SK-N-SH (cell line): ENCODE measurements around the gene KLF3. TPM values are rescaled to one million over a fixed set of nuclear protein-coding genes. Genes with fewer than 3 reads are reported as not detected.

Experiments used
- CTCF ChIA-PET: fragments of 300-600, 350-600 bp; formaldehyde crosslinking; extraction: SDS; loops from one replicate; lab custom pipeline; 2021; lab: Yijun Ruan, JAX
- POLR2A ChIA-PET: fragments of 350-600 bp; sonication (Branson Sonifier 250); formaldehyde crosslinking; extraction: SDS; loops from one replicate; lab custom pipeline; 2020; ENCODE audit warnings: antibody characterized with exemption, inconsistent platforms; lab: Yijun Ruan, JAX
- DNase-seq: peaks from one replicate; pipeline ENCODE4 v3.0.0; 2012
- H2AFZ ChIP-seq: fragments of 200-600 bp; sonication (generic); 2 replicates; pipeline ENCODE4 v1.8.1; 2016; ENCODE audit warnings: antibody characterized with exemption, mild to moderate bottlenecking, low read depth
- H3F3A ChIP-seq: fragments of 200-600 bp; sonication (generic); replicated peaks from 2 replicates; pipeline ENCODE3; 2016; ENCODE audit warnings: antibody characterized with exemption, mild to moderate bottlenecking; ENCODE audit not compliant: insufficient read depth
- H3K27ac ChIP-seq, 2 experiments: fragments of 200-500 bp in 1 of 2; fragments of 200-600 bp in 1 of 2; sonication (Bioruptor generic) in 1 of 2; sonication (generic), shearing (Covaris generic) in 1 of 2; 2 replicates each; pipeline versions ENCODE4 v1.5.1 to v1.6.1; 2014 to 2016; ENCODE audit warnings: low read depth in 2 of 2, inconsistent platforms in 1 of 2, low read length in 1 of 2, mild to moderate bottlenecking in 1 of 2, mixed read lengths in 1 of 2
- H3K27me3 ChIP-seq: fragments of 200-600 bp; sonication (generic), shearing (Covaris generic); 2 replicates; pipeline ENCODE4 v1.6.1; 2016; ENCODE audit warnings: mixed run types; ENCODE audit not compliant: insufficient read depth
- H3K36me3 ChIP-seq, 2 experiments: fragments of 200-500 bp in 1 of 2; fragments of 200-600 bp in 1 of 2; sonication (Bioruptor generic) in 1 of 2; sonication (generic) in 1 of 2; replicated peaks in 1 of 2; 2 replicates each; pipeline versions ENCODE3 to v1.5.1; 2014 to 2016; ENCODE audit warnings: low read length in 1 of 2, mild to moderate bottlenecking in 1 of 2; ENCODE audit not compliant: insufficient read depth in 2 of 2, control insufficient read depth in 1 of 2
- H3K4me1 ChIP-seq, 2 experiments: fragments of 200-500 bp in 1 of 2; fragments of 200-600 bp in 1 of 2; sonication (Bioruptor generic) in 1 of 2; sonication (generic), shearing (Covaris generic) in 1 of 2; 2 replicates each; pipeline versions ENCODE4 v1.5.1 to v1.6.1; 2014 to 2016; ENCODE audit warnings: low read depth in 1 of 2, low read length in 1 of 2, mixed run types in 1 of 2; ENCODE audit not compliant: insufficient read depth in 2 of 2, control insufficient read depth in 1 of 2
- H3K4me2 ChIP-seq: fragments of 200-600 bp; sonication (generic), shearing (Covaris generic); 2 replicates; pipeline ENCODE4 v1.6.1; 2017; ENCODE audit warnings: mixed run types
- H3K4me3 ChIP-seq, 2 experiments: fragments of 200-500 bp in 1 of 2; fragments of 200-600 bp in 1 of 2; sonication (Bioruptor generic) in 1 of 2; sonication (generic), shearing (Covaris generic) in 1 of 2; 2 replicates each; pipeline versions ENCODE4 v1.5.1 to v1.8.1; 2014 to 2016; ENCODE audit warnings: low read depth in 2 of 2, inconsistent platforms in 1 of 2, low read length in 1 of 2, mild to moderate bottlenecking in 1 of 2, mixed read lengths in 1 of 2, moderate library complexity in 1 of 2
- H3K79me2 ChIP-seq: fragments of 200-600 bp; sonication (generic); 2 replicates; pipeline ENCODE4 v1.8.1; 2017; ENCODE audit warnings: mild to moderate bottlenecking; ENCODE audit not compliant: insufficient read depth
- H3K9ac ChIP-seq: fragments of 200-600 bp; sonication (generic); 2 replicates; pipeline ENCODE4 v1.6.1; 2017; ENCODE audit warnings: mixed run types
- H3K9me2 ChIP-seq: fragments of 200-600 bp; sonication (generic); 2 replicates; pipeline ENCODE4 v1.6.1; 2017; ENCODE audit warnings: mixed run types
- H3K9me3 ChIP-seq: fragments of 200-600 bp; sonication (generic); 2 replicates; pipeline ENCODE4 v1.6.1; 2017; ENCODE audit warnings: mixed run types, mild to moderate bottlenecking, moderate library complexity
- H4K20me1 ChIP-seq: fragments of 200-600 bp; sonication (generic); 2 replicates; pipeline ENCODE4 v1.6.1; 2017; ENCODE audit warnings: mild to moderate bottlenecking, mixed run types; ENCODE audit not compliant: insufficient read depth
- FOSL2 ChIP-seq: IDR thresholded peaks from 2 replicates; pipeline ENCODE4 v1.4.0; 2012; ENCODE audit warnings: low read depth, mild to moderate bottlenecking, moderate library complexity, borderline replicate concordance
- FOXM1 ChIP-seq: IDR thresholded peaks from 2 replicates; pipeline ENCODE4 v1.4.0; 2012; ENCODE audit warnings: low read depth, mild to moderate bottlenecking
- GATA2 ChIP-seq: sonication (generic); formaldehyde crosslinking; IDR thresholded peaks from 2 replicates; pipeline ENCODE4 v1.5.0; 2020; ENCODE audit warnings: mild to moderate bottlenecking, missing genetic modification reagents
- JUND ChIP-seq: IDR thresholded peaks from 2 replicates; pipeline ENCODE4 v1.4.0; 2012
- MEF2A ChIP-seq: IDR thresholded peaks from 2 replicates; pipeline ENCODE4 v1.4.0; 2012; ENCODE audit warnings: low read depth, borderline replicate concordance
- MXI1 ChIP-seq: IDR thresholded peaks from 2 replicates; pipeline ENCODE4 v1.6.1; 2012; ENCODE audit warnings: mild to moderate bottlenecking, low read depth, low read length, improper control_type of control experiment
- NFIC ChIP-seq: IDR thresholded peaks from 2 replicates; pipeline ENCODE4 v1.4.0; 2012; ENCODE audit warnings: borderline replicate concordance
- POLR2AphosphoS5 ChIP-seq: IDR thresholded peaks from 2 replicates; pipeline ENCODE4 v1.6.1; 2012; ENCODE audit warnings: low read depth, low read length
- RCOR1 ChIP-seq: fragments of 150-350 bp; IDR thresholded peaks from 2 replicates; pipeline ENCODE4 v1.6.1; 2017; ENCODE audit warnings: antibody characterized with exemption, low read length
- RFX5 ChIP-seq: IDR thresholded peaks from 2 replicates; pipeline ENCODE4 v1.6.1; 2012; ENCODE audit warnings: mild to moderate bottlenecking, improper control_type of control experiment, low read length
- SMC3 ChIP-seq: IDR thresholded peaks from 2 replicates; pipeline ENCODE4 v1.6.1; 2012; ENCODE audit warnings: low read depth, low read length, improper control_type of control experiment
- TCF12 ChIP-seq: IDR thresholded peaks from 2 replicates; pipeline ENCODE4 v1.4.0; 2012
- TEAD4 ChIP-seq: IDR thresholded peaks from 2 replicates; pipeline ENCODE4 v1.4.0; 2012; ENCODE audit warnings: mild to moderate bottlenecking, borderline replicate concordance; ENCODE audit not compliant: insufficient read depth
- WGBS: methylation state at CpG from one replicate; pipeline ENCODE4 v1.1.6; 2017; ENCODE audit warnings: low lambda C conversion rate; 5-methylcytosine and 5-hydroxymethylcytosine counted together
- polyA plus RNA-seq, 3 experiments: library from polyadenylated mRNA; depleted of rRNA; stranded (reverse); fragments of >200 nt; gene quantifications; 2 replicates each; pipeline ENCODE4 v1.2.3, GENCODE V29; 2012
- TF ChIP-seq, protein P1 (sequence below): fragments of 150-350 bp; IDR thresholded peaks from 2 replicates; pipeline ENCODE4 v1.6.1; 2017; ENCODE audit warnings: antibody characterized with exemption, low read length, low read depth, borderline replicate concordance
- TF ChIP-seq, protein P2 (sequence below): IDR thresholded peaks from 2 replicates; pipeline ENCODE4 v1.4.0; 2012; ENCODE audit warnings: low read depth
- TF ChIP-seq, protein P3 (sequence below): IDR thresholded peaks from 2 replicates; pipeline ENCODE4 v1.6.1; 2012; ENCODE audit warnings: mild to moderate bottlenecking, low read depth, low read length, moderate library complexity
- TF ChIP-seq, protein P4 (sequence below): IDR thresholded peaks from 2 replicates; pipeline ENCODE4 v1.4.0; 2012; ENCODE audit warnings: low read depth, borderline replicate concordance

KLF3 gene
- polyA plus RNA-seq, 1 of the 3 experiments (the other 2 are of a cell fraction), result 8.2 TPM

DNA sequence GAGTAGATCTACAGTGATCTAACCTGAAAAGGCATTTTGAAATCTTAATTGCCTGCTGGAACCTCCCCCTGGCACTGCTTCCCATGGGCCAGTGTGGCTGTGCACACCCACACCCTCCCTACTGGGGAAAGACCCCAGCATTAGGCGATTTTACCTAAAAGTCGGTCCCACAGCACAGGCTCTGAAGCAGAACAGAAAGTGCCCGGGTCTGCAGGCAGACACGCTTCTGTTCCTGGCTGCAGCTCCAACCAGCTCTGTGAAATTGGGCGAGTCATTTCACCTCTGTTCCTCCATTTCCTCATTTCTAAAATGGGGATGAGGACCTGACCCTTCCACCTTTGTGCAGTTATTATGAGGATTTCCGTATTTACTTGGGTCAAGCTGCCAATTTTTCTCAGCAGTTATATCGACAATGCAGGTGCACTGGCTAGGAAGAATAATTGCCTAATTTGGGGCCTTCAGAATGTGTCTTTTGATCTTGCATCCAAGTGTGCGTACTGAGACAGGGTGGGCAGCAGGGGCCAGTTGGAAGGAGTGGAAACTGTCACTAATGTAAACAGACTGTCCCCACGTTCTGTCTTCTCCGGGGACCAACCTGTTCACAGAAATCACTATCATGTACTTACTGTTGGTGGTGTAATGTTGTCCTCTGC, 7.1 kb downstream of the KLF3 start:
- CTCF ChIA-PET, result interaction anchor here (0.6 to 5.2 kb wide), 3 partner anchors 116 to 491 kb away, joined by 3 to 27 read pairs (median 5); no protein-coding TSS in a partner anchor
- no peak overlapping the region for H3K9ac ChIP-seq
- no peak for DNase-seq

More for the DNA sequence above, 7.1 kb downstream of the KLF3 start:
- POLR2A ChIA-PET, result interaction anchor here (0.6 kb wide), 1 partner anchor 313 kb away, joined by 3 read pairs; no protein-coding TSS in a partner anchor
- peaks cover 71 to 74% of the 10 kb centered on the region in 2 experiments for H3K4me1 ChIP-seq
- H3K4me3 ChIP-seq, result no peak overlapping the region
- H3K79me2 ChIP-seq, result peaks cover 100% of the 10 kb centered on the region
- no peaks in the 10 kb centered on the region for H3K9me2 ChIP-seq
- no peak overlapping the region for H2AFZ ChIP-seq
- WGBS, result 92% methylated on average over 10 of the region's 10 CpGs
- no peaks in the 10 kb centered on the region for H3K9me3 ChIP-seq
- H3K36me3 ChIP-seq, result peaks cover 0 to 3% of the 10 kb centered on the region in 2 experiments
- H3K27me3 ChIP-seq, result no peaks in the 10 kb centered on the region
- H3K27ac ChIP-seq, result peak overlapping the region in 1 of 2 experiments; percentile 85; a peak in 2 of 4 replicates
- peaks cover 67% of the 10 kb centered on the region for H4K20me1 ChIP-seq
- no peak for TF ChIP-seq RFX5
- TF ChIP-seq MXI1, result no peak
- no peak for TF ChIP-seq TEAD4
- TF ChIP-seq, protein P1, sequence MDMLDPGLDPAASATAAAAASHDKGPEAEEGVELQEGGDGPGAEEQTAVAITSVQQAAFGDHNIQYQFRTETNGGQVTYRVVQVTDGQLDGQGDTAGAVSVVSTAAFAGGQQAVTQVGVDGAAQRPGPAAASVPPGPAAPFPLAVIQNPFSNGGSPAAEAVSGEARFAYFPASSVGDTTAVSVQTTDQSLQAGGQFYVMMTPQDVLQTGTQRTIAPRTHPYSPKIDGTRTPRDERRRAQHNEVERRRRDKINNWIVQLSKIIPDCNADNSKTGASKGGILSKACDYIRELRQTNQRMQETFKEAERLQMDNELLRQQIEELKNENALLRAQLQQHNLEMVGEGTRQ, result no peak
- no peak for TF ChIP-seq MEF2A
- TF ChIP-seq POLR2AphosphoS5, result no peak
- TF ChIP-seq TCF12, result no peak
- TF ChIP-seq GATA2 (CRISPR knock-in tag), result no peak
- no peak for TF ChIP-seq RCOR1
- no peak for TF ChIP-seq JUND
- TF ChIP-seq, protein P2, sequence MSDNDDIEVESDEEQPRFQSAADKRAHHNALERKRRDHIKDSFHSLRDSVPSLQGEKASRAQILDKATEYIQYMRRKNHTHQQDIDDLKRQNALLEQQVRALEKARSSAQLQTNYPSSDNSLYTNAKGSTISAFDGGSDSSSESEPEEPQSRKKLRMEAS, result no peak
- no peak for TF ChIP-seq FOXM1
- TF ChIP-seq, protein P3, sequence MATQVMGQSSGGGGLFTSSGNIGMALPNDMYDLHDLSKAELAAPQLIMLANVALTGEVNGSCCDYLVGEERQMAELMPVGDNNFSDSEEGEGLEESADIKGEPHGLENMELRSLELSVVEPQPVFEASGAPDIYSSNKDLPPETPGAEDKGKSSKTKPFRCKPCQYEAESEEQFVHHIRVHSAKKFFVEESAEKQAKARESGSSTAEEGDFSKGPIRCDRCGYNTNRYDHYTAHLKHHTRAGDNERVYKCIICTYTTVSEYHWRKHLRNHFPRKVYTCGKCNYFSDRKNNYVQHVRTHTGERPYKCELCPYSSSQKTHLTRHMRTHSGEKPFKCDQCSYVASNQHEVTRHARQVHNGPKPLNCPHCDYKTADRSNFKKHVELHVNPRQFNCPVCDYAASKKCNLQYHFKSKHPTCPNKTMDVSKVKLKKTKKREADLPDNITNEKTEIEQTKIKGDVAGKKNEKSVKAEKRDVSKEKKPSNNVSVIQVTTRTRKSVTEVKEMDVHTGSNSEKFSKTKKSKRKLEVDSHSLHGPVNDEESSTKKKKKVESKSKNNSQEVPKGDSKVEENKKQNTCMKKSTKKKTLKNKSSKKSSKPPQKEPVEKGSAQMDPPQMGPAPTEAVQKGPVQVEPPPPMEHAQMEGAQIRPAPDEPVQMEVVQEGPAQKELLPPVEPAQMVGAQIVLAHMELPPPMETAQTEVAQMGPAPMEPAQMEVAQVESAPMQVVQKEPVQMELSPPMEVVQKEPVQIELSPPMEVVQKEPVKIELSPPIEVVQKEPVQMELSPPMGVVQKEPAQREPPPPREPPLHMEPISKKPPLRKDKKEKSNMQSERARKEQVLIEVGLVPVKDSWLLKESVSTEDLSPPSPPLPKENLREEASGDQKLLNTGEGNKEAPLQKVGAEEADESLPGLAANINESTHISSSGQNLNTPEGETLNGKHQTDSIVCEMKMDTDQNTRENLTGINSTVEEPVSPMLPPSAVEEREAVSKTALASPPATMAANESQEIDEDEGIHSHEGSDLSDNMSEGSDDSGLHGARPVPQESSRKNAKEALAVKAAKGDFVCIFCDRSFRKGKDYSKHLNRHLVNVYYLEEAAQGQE, result no peak
- no peak for TF ChIP-seq NFIC
- TF ChIP-seq SMC3, result no peak
- TF ChIP-seq, protein P4, sequence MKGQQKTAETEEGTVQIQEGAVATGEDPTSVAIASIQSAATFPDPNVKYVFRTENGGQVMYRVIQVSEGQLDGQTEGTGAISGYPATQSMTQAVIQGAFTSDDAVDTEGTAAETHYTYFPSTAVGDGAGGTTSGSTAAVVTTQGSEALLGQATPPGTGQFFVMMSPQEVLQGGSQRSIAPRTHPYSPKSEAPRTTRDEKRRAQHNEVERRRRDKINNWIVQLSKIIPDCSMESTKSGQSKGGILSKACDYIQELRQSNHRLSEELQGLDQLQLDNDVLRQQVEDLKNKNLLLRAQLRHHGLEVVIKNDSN, result no peak
- no peak for TF ChIP-seq FOSL2
- H3K4me2 ChIP-seq, result no peak overlapping the region
- peaks cover 15% of the 10 kb centered on the region for H3F3A ChIP-seq
